HL-60/S4 treated with retinoic acid at 250 ng/mL for 4 days and 3 days (cell line): ENCODE results near the gene MYORG.

Experiments
- in situ Hi-C: fragments of 300-500 bp; cut with MboI; formaldehyde crosslinking; loops from 2 replicates; pipeline ENCODE4 v1.7.0; 2022; ENCODE audit warnings: low sequenced_read_pairs

Gene MYORG

GRCh38 chr9:34335376-34335775 lies 41.3 kb downstream of the MYORG start:
- in situ Hi-C loops, result no loop called here

- in situ Hi-C loops, result no loop called here
Observed at GRCh38 chr9:34334916-34335315, 41.8 kb downstream of the MYORG start.

GRCh38 chr9:34334337-34334824 lies 42.3 kb downstream of the MYORG start:
- in situ Hi-C loops, result no loop called here

GRCh38 chr9:34333836-34334235 lies 42.9 kb downstream of the MYORG start:
- in situ Hi-C loops, result no loop called here

GRCh38 chr9:34332076-34332964 lies 44.4 kb downstream of the MYORG start:
- in situ Hi-C loops, result no loop called here

- in situ Hi-C loops, result no loop called here
Observed at GRCh38 chr9:34331196-34331595, 45.5 kb downstream of the MYORG start.

GRCh38 chr9:34328987-34329832 lies 47.5 kb downstream of the MYORG start, which contains the start of the genes KIF24 and NUDT2:
KIF24 (minus strand) TSS chr9:34329268; CDS start chr9:34311346, 17,922 bp downstream.
NUDT2 (plus strand) TSS chr9:34329569; CDS start chr9:34339040, 9,471 bp downstream.
- in situ Hi-C loops, result no loop called here

- in situ Hi-C loops, result no loop called here
Observed at GRCh38 chr9:34328500-34328986, 48.2 kb downstream of the MYORG start.

GRCh38 chr9:34326690-34327089 lies 50.0 kb downstream of the MYORG start:
- in situ Hi-C loops, result no loop called here

- in situ Hi-C loops, result no loop called here
Observed at GRCh38 chr9:34322899-34323591, 53.7 kb downstream of the MYORG start.

- in situ Hi-C loops, result no loop called here
Observed at GRCh38 chr9:34321451-34321850, 55.2 kb downstream of the MYORG start.

GRCh38 chr9:34318163-34318790 lies 58.4 kb downstream of the MYORG start:
- in situ Hi-C loops, result no loop called here

GRCh38 chr9:34317436-34317835 lies 59.3 kb downstream of the MYORG start:
- in situ Hi-C loops, result no loop called here
